HepG2 (cell line): ENCODE data around the gene LPAR1.

ENCODE experiments used
- FOXK2 ChIP-seq: fragments of 450-650 bp; IDR thresholded peaks from 2 replicates; pipeline ENCODE4 v1.6.1; 2016
- POLR2A ChIP-seq, 2 experiments: IDR thresholded peaks; 2 replicates each; pipeline ENCODE4 v1.6.1; 2011; ENCODE audit warnings: low read depth in 2 of 2, low read length in 2 of 2, mild to moderate bottlenecking in 1 of 2, moderate library complexity in 1 of 2; ENCODE audit not compliant: insufficient read depth in 1 of 2
- SMARCC2 ChIP-seq: fragments of 450-650 bp; IDR thresholded peaks from 2 replicates; pipeline ENCODE4 v1.6.1; 2017; ENCODE audit warnings: antibody characterized with exemption, mild to moderate bottlenecking
- ZNF274 ChIP-seq: sonication (generic); formaldehyde crosslinking; IDR thresholded peaks from 2 replicates; pipeline ENCODE4 v1.5.1; 2020; ENCODE audit warnings: mild to moderate bottlenecking, missing genetic modification reagents
- ZNF792 ChIP-seq: IDR thresholded peaks from 2 replicates; pipeline ENCODE4 v1.6.1; 2016
- TF ChIP-seq, protein P1 (sequence below): sonication (generic); formaldehyde crosslinking; conservative IDR thresholded peaks from 2 replicates; pipeline ENCODE4 v1.4.0; 2020; ENCODE audit warnings: missing genetic modification reagents

DNA sequence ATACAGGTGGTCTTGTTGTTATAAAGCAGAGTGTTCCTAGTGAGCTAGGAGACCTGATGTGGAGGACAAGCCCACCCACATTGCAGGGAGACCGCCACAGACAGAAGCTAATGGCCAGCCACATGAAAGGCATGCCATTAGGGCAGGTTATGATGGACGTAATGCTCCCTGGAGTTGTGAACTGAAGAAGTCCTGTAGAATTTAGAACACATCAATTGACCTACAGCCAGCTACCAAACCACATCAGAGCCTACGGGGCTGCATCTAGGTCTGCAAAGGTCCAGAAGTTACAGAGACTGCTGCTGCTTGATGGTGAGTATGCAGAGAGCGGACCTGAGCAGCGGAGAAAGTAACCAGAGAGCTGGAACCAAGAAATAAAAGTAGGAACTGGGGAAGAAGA, 116.6 kb downstream of the LPAR1 start:
- TF ChIP-seq ZNF274 (CRISPR knock-in tag) (no peak), SMARCC2 (no peak), POLR2A (IDR thresholded peaks at IDR 0.05; ENCODE audit: insufficient read depth in 1 of 2, low read depth in 2 of 2, low read length in 2 of 2) (no peak), FOXK2 (no peak), ZNF792 (CRISPR knock-in tag) (no peak)
- TF ChIP-seq, protein P1, sequence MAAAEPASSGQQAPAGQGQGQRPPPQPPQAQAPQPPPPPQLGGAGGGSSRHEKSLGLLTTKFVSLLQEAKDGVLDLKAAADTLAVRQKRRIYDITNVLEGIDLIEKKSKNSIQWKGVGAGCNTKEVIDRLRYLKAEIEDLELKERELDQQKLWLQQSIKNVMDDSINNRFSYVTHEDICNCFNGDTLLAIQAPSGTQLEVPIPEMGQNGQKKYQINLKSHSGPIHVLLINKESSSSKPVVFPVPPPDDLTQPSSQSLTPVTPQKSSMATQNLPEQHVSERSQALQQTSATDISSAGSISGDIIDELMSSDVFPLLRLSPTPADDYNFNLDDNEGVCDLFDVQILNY (CRISPR knock-in tag): no peak
